ENCODE measurements around the gene SEPHS1.

The SEPHS1 gene

GRCh38 chr10:13299437-13300287 lies 48.4 kb downstream of the SEPHS1 start, which contains the start of gene PHYH:
Gene PHYH (minus strand): TSS chr10:13300064. CDS start chr10:13300042, 22 bp downstream.
- no peak for TF ChIP-seq CTCF (IDR thresholded peaks at IDR 0.05; ENCODE audit: poor library complexity, severe bottlenecking)
- ATAC-seq (ENCODE audit: low read depth) (peak; percentile 86), DNase-seq (ENCODE audit: low spot score) (peak; percentile 80)
- Histone ChIP-seq H3K36me3 (ENCODE audit: low read depth) (no peaks in the 10 kb centered on the region), H3K27ac (ENCODE audit: poor library complexity, severe bottlenecking) (peak within 1 kb of the TSS; percentile 20), H3K27me3 (ENCODE audit: insufficient read depth, poor library complexity, severe bottlenecking) (no peaks in the 10 kb centered on the region), H3K9me3 (ENCODE audit: severe bottlenecking) (no peaks in the 10 kb centered on the region), H3K4me1 (ENCODE audit: insufficient read depth, poor library complexity, severe bottlenecking) (peaks cover 6% of the 10 kb centered on the region), H3K4me3 (ENCODE audit: severe bottlenecking) (peak within 1 kb of the TSS; percentile 45)

- no peaks in the 10 kb centered on the region for H3K9me3 ChIP-seq (ENCODE audit: severe bottlenecking)
- H3K27ac ChIP-seq (ENCODE audit: poor library complexity, severe bottlenecking): peak overlapping the region; percentile 20
- no peak for TF ChIP-seq CTCF (IDR thresholded peaks at IDR 0.05; ENCODE audit: poor library complexity, severe bottlenecking)
- ATAC-seq (ENCODE audit: low read depth) (no peak), DNase-seq (ENCODE audit: low spot score) (no peak)
- no peaks in the 10 kb centered on the region for H3K27me3 ChIP-seq (ENCODE audit: insufficient read depth, poor library complexity, severe bottlenecking)
- peak overlapping the region; percentile 45 for H3K4me3 ChIP-seq (ENCODE audit: severe bottlenecking)
- H3K36me3 ChIP-seq (ENCODE audit: low read depth): no peaks in the 10 kb centered on the region
- H3K4me1 ChIP-seq (ENCODE audit: insufficient read depth, poor library complexity, severe bottlenecking): peaks cover 6% of the 10 kb centered on the region
Observed at GRCh38 chr10:13298748-13299436, 49.2 kb downstream of the SEPHS1 start.

- peaks cover 2% of the 10 kb centered on the region for H3K4me1 ChIP-seq (ENCODE audit: insufficient read depth, poor library complexity, severe bottlenecking)
- ATAC-seq (ENCODE audit: low read depth) (no peak), DNase-seq (ENCODE audit: low spot score) (no peak)
- no peaks in the 10 kb centered on the region for H3K27me3 ChIP-seq (ENCODE audit: insufficient read depth, poor library complexity, severe bottlenecking)
- no peak overlapping the region for H3K27ac ChIP-seq (ENCODE audit: poor library complexity, severe bottlenecking)
- no peak overlapping the region for H3K4me3 ChIP-seq (ENCODE audit: severe bottlenecking)
- no peaks in the 10 kb centered on the region for H3K36me3 ChIP-seq (ENCODE audit: low read depth)
- no peaks in the 10 kb centered on the region for H3K9me3 ChIP-seq (ENCODE audit: severe bottlenecking)
- no peak for TF ChIP-seq CTCF (IDR thresholded peaks at IDR 0.05; ENCODE audit: poor library complexity, severe bottlenecking)
Observed at GRCh38 chr10:13296476-13296875, 51.6 kb downstream of the SEPHS1 start.

DNA sequence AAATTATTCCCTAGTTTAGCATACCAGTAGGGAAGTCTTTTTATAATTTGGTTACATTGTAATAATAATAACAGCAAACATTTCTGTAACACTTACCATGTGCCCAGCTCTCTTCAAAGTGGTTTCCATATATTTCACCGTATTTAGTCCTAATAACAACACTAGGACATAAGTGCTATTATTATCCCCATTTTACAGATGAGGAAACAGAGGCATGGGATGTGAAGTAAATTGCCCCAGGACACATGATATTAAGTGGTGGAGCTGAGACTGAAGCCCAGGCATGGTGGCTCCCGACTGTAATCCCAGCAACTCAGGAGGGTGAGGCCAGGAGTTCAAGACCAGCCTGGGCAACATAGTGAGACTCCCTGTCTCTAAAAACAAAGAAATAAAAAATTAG lies 53.3 kb downstream of the SEPHS1 start:
- H3K9me3 ChIP-seq (ENCODE audit: severe bottlenecking): no peaks in the 10 kb centered on the region
- H3K4me1 ChIP-seq (ENCODE audit: insufficient read depth, poor library complexity, severe bottlenecking): no peaks in the 10 kb centered on the region
- ATAC-seq (ENCODE audit: low read depth) (no peak), DNase-seq (ENCODE audit: low spot score) (no peak)
- no peak overlapping the region for H3K27ac ChIP-seq (ENCODE audit: poor library complexity, severe bottlenecking)
- H3K36me3 ChIP-seq (ENCODE audit: low read depth): no peaks in the 10 kb centered on the region
- no peak overlapping the region for H3K4me3 ChIP-seq (ENCODE audit: severe bottlenecking)
- no peak for TF ChIP-seq CTCF (IDR thresholded peaks at IDR 0.05; ENCODE audit: poor library complexity, severe bottlenecking)
- H3K27me3 ChIP-seq (ENCODE audit: insufficient read depth, poor library complexity, severe bottlenecking): no peaks in the 10 kb centered on the region

All from RWPE2 (cell line).